Measurements from ENCODE around the gene RABGAP1L.
"Not testable (repeated sequence)": the region's sequence is repeated elsewhere in the genome, so short reads cannot be mapped to it uniquely, and the experiment has no call there.

Gene RABGAP1L

GRCh38 chr1:174309490-174309889, 150.2 kb downstream of the RABGAP1L start:
- DNase-seq = no peak

GRCh38 chr1:174314433-174314832, 155.1 kb downstream of the RABGAP1L start:
- DNase-seq = no peak

- no peak for DNase-seq
Observed at GRCh38 chr1:174315239-174315638, 155.9 kb downstream of the RABGAP1L start.

- not testable (repeated sequence) for DNase-seq
Observed at GRCh38 chr1:174320897-174321296, 161.6 kb downstream of the RABGAP1L start.

- no peak for DNase-seq
Observed at GRCh38 chr1:174322202-174322862, 163.0 kb downstream of the RABGAP1L start.

- DNase-seq = no peak
Observed at GRCh38 chr1:174324493-174324892, 165.2 kb downstream of the RABGAP1L start.

- DNase-seq = no peak
Observed at GRCh38 chr1:174324939-174325338, 165.6 kb downstream of the RABGAP1L start.

GRCh38 chr1:174326278-174326677, 167.0 kb downstream of the RABGAP1L start:
- no peak for DNase-seq

- DNase-seq = no peak
Observed at GRCh38 chr1:174333437-174333836, 174.1 kb downstream of the RABGAP1L start.

- DNase-seq = no peak
Observed at GRCh38 chr1:174337000-174337681, 177.8 kb downstream of the RABGAP1L start.

- DNase-seq = not testable (repeated sequence)
Observed at GRCh38 chr1:174340404-174340803, 181.1 kb downstream of the RABGAP1L start.

GRCh38 chr1:174344162-174344561, 184.8 kb downstream of the RABGAP1L start:
- no peak for DNase-seq

GRCh38 chr1:174352117-174352516, 192.8 kb downstream of the RABGAP1L start:
- no peak for DNase-seq

- no peak for DNase-seq
Observed at GRCh38 chr1:174352883-174353608, 193.7 kb downstream of the RABGAP1L start.

- DNase-seq = no peak
Observed at GRCh38 chr1:174358344-174358743, 199.0 kb downstream of the RABGAP1L start.

GRCh38 chr1:174358786-174359453, 199.6 kb downstream of the RABGAP1L start:
- no peak for DNase-seq

- no peak for DNase-seq
Observed at GRCh38 chr1:174359454-174359805, 200.1 kb downstream of the RABGAP1L start.

GRCh38 chr1:174364996-174365736, 205.8 kb downstream of the RABGAP1L start:
- no peak for DNase-seq

GRCh38 chr1:174366946-174367345, 207.6 kb downstream of the RABGAP1L start:
- DNase-seq = no peak

- no peak for DNase-seq
Observed at GRCh38 chr1:174367892-174368291, 208.6 kb downstream of the RABGAP1L start.

GRCh38 chr1:174376030-174376429, 216.7 kb downstream of the RABGAP1L start:
- no peak for DNase-seq

- no peak for DNase-seq
Observed at GRCh38 chr1:174391716-174392115, 232.4 kb downstream of the RABGAP1L start.

- DNase-seq = no peak
Observed at GRCh38 chr1:174393885-174394284, 234.6 kb downstream of the RABGAP1L start.
